Measurements from ENCODE around the gene PCDHB3.
"Not testable (repeated sequence)": the region's sequence is repeated elsewhere in the genome, so short reads cannot be mapped to it uniquely, and the experiment has no call there.

PCDHB3 gene

GRCh38 chr5:141149812-141150211, 49.5 kb downstream of the PCDHB3 start, which contains the start of gene PCDHB6:
Gene PCDHB6 (plus strand): TSS chr5:141150057. CDS start chr5:141150258, 201 bp downstream.
- H3K9me3 ChIP-seq (ENCODE audit: control insufficient read depth in 1 of 2, low read length in 2 of 2) = peaks cover 16 to 61% of the 10 kb centered on the region in 2 donors
- H3K27ac ChIP-seq (ENCODE audit: low read length) = no peak within 1 kb of the TSS
- peak within 1 kb of the TSS; percentile 41 to 50 for H3K4me3 ChIP-seq (ENCODE audit: low read depth in 1 of 2, low read length in 2 of 2)
- H3K4me1 ChIP-seq (ENCODE audit: control insufficient read depth in 1 of 2, insufficient read depth in 2 of 2, low read length in 2 of 2) = no peaks in the 10 kb centered on the region
- H3K27me3 ChIP-seq (ENCODE audit: low read depth, low read length) = no peaks in the 10 kb centered on the region
- H3K36me3 ChIP-seq (ENCODE audit: control insufficient read depth in 1 of 2, insufficient read depth in 2 of 2, low read length in 2 of 2) = no peaks in the 10 kb centered on the region

- Histone ChIP-seq H3K4me1 (ENCODE audit: control insufficient read depth in 1 of 2, insufficient read depth in 2 of 2, low read length in 2 of 2) (no peaks in the 10 kb centered on the region), H3K27me3 (ENCODE audit: low read depth, low read length) (no peaks in the 10 kb centered on the region), H3K9me3 (ENCODE audit: control insufficient read depth in 1 of 2, low read length in 2 of 2) (peaks cover 16 to 66% of the 10 kb centered on the region in 2 donors), H3K36me3 (ENCODE audit: control insufficient read depth in 1 of 2, insufficient read depth in 2 of 2, low read length in 2 of 2) (no peaks in the 10 kb centered on the region), H3K27ac (ENCODE audit: low read length) (no peak overlapping the region), H3K4me3 (ENCODE audit: low read depth in 1 of 2, low read length in 2 of 2) (peak overlapping the region; percentile 41 to 50)
Observed at GRCh38 chr5:141150224-141150992, 50.1 kb downstream of the PCDHB3 start.

DNA sequence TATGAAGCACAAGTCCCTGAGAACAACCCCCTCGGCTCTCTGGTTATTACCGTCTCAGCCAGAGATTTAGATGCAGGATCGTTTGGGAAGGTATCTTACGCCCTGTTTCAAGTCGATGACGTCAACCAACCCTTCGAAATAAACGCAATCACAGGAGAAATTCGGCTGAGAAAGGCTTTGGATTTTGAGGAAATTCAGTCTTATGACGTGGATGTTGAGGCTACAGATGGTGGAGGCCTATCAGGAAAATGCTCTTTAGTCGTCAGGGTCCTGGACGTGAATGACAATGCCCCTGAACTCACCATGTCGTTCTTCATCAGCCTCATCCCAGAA, 50.7 kb downstream of the PCDHB3 start:
- Histone ChIP-seq H3K4me3 (ENCODE audit: low read depth in 1 of 2, low read length in 2 of 2) (peak overlapping the region; percentile 8 to 50), H3K36me3 (ENCODE audit: control insufficient read depth in 1 of 2, insufficient read depth in 2 of 2, low read length in 2 of 2) (no peaks in the 10 kb centered on the region), H3K27me3 (ENCODE audit: low read depth, low read length) (no peaks in the 10 kb centered on the region), H3K4me1 (ENCODE audit: control insufficient read depth in 1 of 2, insufficient read depth in 2 of 2, low read length in 2 of 2) (no peaks in the 10 kb centered on the region), H3K27ac (ENCODE audit: low read length) (no peak overlapping the region), H3K9me3 (ENCODE audit: control insufficient read depth in 1 of 2, low read length in 2 of 2) (peaks cover 16 to 70% of the 10 kb centered on the region in 2 donors)

DNA sequence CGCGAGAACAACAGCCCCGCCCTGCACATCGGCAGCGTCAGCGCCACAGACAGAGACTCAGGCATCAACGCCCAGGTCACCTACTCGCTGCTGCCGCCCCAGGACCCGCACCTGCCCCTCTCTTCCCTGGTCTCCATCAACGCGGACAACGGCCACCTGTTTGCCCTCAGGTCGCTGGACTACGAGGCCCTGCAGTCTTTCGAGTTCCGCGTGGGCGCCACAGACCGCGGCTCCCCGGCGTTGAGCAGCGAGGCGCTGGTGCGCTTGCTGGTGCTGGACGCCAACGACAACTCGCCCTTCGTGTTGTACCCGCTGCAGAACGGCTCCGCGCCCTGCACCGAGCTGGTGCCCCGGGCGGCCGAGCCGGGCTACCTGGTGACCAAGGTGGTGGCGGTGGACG, 51.4 kb downstream of the PCDHB3 start:
- H3K27me3 ChIP-seq (ENCODE audit: low read depth, low read length) = not testable (repeated sequence)

DNA sequence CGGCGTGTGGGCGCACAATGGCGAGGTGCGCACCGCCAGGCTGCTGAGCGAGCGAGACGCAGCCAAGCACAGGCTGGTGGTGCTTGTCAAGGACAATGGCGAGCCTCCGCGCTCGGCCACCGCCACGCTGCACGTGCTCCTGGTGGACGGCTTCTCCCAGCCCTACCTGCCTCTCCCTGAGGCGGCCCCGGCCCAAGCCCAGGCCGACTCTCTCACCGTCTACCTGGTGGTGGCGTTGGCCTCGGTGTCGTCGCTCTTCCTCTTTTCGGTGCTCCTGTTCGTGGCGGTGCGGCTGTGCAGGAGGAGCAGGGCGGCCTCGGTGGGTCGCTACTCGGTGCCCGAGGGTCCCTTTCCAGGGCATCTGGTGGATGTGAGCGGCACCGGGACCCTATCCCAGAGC, 51.8 kb downstream of the PCDHB3 start:
- not testable (repeated sequence) for H3K27ac ChIP-seq (ENCODE audit: low read length); H3K27me3 ChIP-seq (ENCODE audit: low read depth, low read length); H3K4me1 ChIP-seq (ENCODE audit: control insufficient read depth in 1 of 2, insufficient read depth in 2 of 2, low read length in 2 of 2); H3K36me3 ChIP-seq (ENCODE audit: control insufficient read depth in 1 of 2, insufficient read depth in 2 of 2, low read length in 2 of 2)
- Histone ChIP-seq H3K4me3 (ENCODE audit: low read depth in 1 of 2, low read length in 2 of 2) (peak overlapping the region in 1 of 2 donors; percentile 36), H3K9me3 (ENCODE audit: control insufficient read depth in 1 of 2, low read length in 2 of 2) (peaks cover 23 to 75% of the 10 kb centered on the region in 2 donors)

More for the DNA sequence above, 51.4 kb downstream of the PCDHB3 start:
- not testable (repeated sequence) for H3K36me3 ChIP-seq (ENCODE audit: control insufficient read depth in 1 of 2, insufficient read depth in 2 of 2, low read length in 2 of 2); H3K4me1 ChIP-seq (ENCODE audit: control insufficient read depth in 1 of 2, insufficient read depth in 2 of 2, low read length in 2 of 2); H3K27ac ChIP-seq (ENCODE audit: low read length)
- H3K4me3 ChIP-seq (ENCODE audit: low read depth in 1 of 2, low read length in 2 of 2) = peak overlapping the region in 1 of 2 donors; percentile 36
- H3K9me3 ChIP-seq (ENCODE audit: control insufficient read depth in 1 of 2, low read length in 2 of 2) = peaks cover 20 to 71% of the 10 kb centered on the region in 2 donors
